Fibroblast of lung (primary cell): ENCODE measurements around the gene AMACR.

Source experiments
- EZH2 ChIP-seq: IDR thresholded peaks from 2 replicates; pipeline ENCODE4 v1.5.1; 2012; ENCODE audit warnings: low read length, control low read depth, mild to moderate bottlenecking; ENCODE audit errors: missing control alignments
- TF ChIP-seq, protein P1 (sequence below), 2 donors: IDR thresholded peaks in 1 of 2; conservative IDR thresholded peaks in 1 of 2; 1 replicate in 1 of 2; 2 replicates in 1 of 2; pipeline ENCODE4 v1.5.1; 2011 to 2012; ENCODE audit warnings: low read length in 2 of 2, control low read depth in 1 of 2, inconsistent platforms in 1 of 2, low read depth in 1 of 2, mild to moderate bottlenecking in 1 of 2

DNA sequence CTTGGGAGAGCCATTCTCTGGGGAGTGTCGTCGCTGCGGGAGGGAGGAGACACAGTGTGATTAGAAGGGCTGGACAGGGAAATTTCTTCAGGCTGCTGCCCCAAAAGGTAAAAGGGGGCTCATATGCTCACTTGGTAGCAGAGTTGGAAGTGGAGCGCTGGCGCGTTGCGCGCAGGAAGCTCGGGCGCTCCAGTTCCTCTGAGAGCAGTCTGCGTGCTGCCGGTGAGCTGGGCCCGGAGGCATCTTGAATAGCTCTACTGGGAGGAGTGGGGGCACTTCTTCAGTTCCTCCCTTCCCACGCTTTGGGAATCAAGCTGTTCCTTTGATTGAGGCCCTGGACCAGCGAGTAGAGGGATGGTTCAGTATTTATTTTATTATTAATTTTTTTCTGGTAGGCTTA is 69.0 kb downstream of the AMACR start:
- TF ChIP-seq, protein P1, sequence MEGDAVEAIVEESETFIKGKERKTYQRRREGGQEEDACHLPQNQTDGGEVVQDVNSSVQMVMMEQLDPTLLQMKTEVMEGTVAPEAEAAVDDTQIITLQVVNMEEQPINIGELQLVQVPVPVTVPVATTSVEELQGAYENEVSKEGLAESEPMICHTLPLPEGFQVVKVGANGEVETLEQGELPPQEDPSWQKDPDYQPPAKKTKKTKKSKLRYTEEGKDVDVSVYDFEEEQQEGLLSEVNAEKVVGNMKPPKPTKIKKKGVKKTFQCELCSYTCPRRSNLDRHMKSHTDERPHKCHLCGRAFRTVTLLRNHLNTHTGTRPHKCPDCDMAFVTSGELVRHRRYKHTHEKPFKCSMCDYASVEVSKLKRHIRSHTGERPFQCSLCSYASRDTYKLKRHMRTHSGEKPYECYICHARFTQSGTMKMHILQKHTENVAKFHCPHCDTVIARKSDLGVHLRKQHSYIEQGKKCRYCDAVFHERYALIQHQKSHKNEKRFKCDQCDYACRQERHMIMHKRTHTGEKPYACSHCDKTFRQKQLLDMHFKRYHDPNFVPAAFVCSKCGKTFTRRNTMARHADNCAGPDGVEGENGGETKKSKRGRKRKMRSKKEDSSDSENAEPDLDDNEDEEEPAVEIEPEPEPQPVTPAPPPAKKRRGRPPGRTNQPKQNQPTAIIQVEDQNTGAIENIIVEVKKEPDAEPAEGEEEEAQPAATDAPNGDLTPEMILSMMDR (conservative IDR thresholded peaks at IDR 0.05 in 1 of 2, IDR thresholded peaks at IDR 0.05 in 1 of 2; ENCODE audit: low read depth in 1 of 2, low read length in 2 of 2), result no peak
- TF ChIP-seq EZH2, result no peak
